Esophagus squamous epithelium (tissue), 4 donors: ENCODE measurements around the gene PARD3B.

Experiments
- CTCF ChIP-seq, 6 experiments: fragments of 450-650 bp in 4 of 6; fragments of 200-600 bp in 2 of 6; sonication (generic) in 2 of 6; IDR thresholded peaks; one replicate each; pipeline ENCODE4 v1.5.1; 2016 to 2019; ENCODE audit warnings: antibody characterized with exemption in 6 of 6, mild to moderate bottlenecking in 4 of 6, moderate library complexity in 4 of 6
- POLR2A ChIP-seq, 4 donors: fragments of 450-650 bp; IDR thresholded peaks; one replicate each; pipeline ENCODE4 v1.6.1; 2017; ENCODE audit warnings: antibody characterized with exemption in 4 of 4, mild to moderate bottlenecking in 4 of 4, moderate library complexity in 3 of 4

GRCh38 chr2:204923957-204924356 is 378.7 kb downstream of the PARD3B start:
- no peak for TF ChIP-seq POLR2A (IDR thresholded peaks at IDR 0.05)
- no peak for TF ChIP-seq CTCF (IDR thresholded peaks at IDR 0.05)
